Esophagus squamous epithelium (tissue), 4 donors: ENCODE data around the gene RPTOR.

ENCODE experiments used
- CTCF ChIP-seq, 6 experiments: fragments of 450-650 bp in 4 of 6; fragments of 200-600 bp in 2 of 6; sonication (generic) in 2 of 6; IDR thresholded peaks; one replicate each; pipeline ENCODE4 v1.5.1; 2016 to 2019; ENCODE audit warnings: antibody characterized with exemption in 6 of 6, mild to moderate bottlenecking in 4 of 6, moderate library complexity in 4 of 6
- POLR2A ChIP-seq, 4 donors: fragments of 450-650 bp; IDR thresholded peaks; one replicate each; pipeline ENCODE4 v1.6.1; 2017; ENCODE audit warnings: antibody characterized with exemption in 4 of 4, mild to moderate bottlenecking in 4 of 4, moderate library complexity in 3 of 4

DNA sequence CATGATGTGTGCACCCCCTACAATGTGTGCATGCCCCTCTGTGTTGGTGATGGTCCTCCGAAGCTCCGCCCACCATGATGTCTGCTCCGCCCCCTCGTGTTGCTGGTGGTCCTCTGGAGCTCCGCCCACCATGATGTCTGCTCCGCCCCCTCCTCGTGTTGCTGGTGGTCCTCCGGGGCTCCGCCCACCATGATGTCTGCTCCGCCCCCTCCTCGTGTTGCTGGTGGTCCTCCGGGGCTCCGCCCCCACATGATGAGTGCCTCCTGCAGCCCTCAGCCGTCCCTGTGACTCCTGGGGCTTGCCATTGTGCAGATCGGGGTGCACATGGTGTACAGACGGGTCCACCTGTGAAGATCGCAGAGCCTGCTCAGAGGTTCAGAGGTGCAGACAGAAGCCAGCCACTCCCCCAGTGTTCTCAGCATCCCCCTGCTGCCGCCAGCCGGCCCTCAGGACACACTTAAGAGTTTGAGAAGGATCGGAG lies 317.9 kb downstream of the RPTOR start:
- TF ChIP-seq CTCF (IDR thresholded peaks at IDR 0.05) = no peak
- no peak for TF ChIP-seq POLR2A (IDR thresholded peaks at IDR 0.05)
